MM.1S (cell line): Measurements from ENCODE around the gene TNNC1.

Experiments
- CTCF ChIP-seq: fragments of 300-600 bp; sonication (generic); IDR thresholded peaks from 2 replicates; pipeline ENCODE4 v1.5.1; 2016; ENCODE audit warnings: antibody characterized with exemption, low read length, mixed read lengths
- EZH2phosphoT487 ChIP-seq: fragments of 300-600 bp; sonication (generic); IDR thresholded peaks from 2 replicates; pipeline ENCODE4 v1.6.1; 2018; ENCODE audit warnings: antibody characterized with exemption, low read length

GRCh38 chr3:52456800-52457183, 3.0 kb upstream of the TNNC1 start:
- TF ChIP-seq CTCF (no peak), EZH2phosphoT487 (no peak)
